GM06990 (cell line): ENCODE measurements around the gene TBC1D22A.

Experiments used
- DNase-seq: peaks from one replicate; pipeline ENCODE4 v3.0.0-alpha.2; 2011; ENCODE audit not compliant: insufficient read length; ENCODE audit errors: extremely low read depth
- H3K27me3 ChIP-seq: replicated peaks from 2 replicates; pipeline ENCODE4 v1.6.0; 2011; ENCODE audit warnings: low read length; ENCODE audit not compliant: control insufficient read depth, insufficient read depth
- H3K36me3 ChIP-seq: 2 replicates; pipeline ENCODE4 v1.5.1; 2011; ENCODE audit warnings: low read length; ENCODE audit not compliant: control insufficient read depth, insufficient read depth
- H3K4me3 ChIP-seq: replicated peaks from 2 replicates; pipeline ENCODE4 v1.5.1; 2011; ENCODE audit warnings: low read depth, mild to moderate bottlenecking, control low read depth, low read length
- CTCF ChIP-seq: IDR thresholded peaks from 2 replicates; pipeline ENCODE4 v1.5.1; 2011; ENCODE audit warnings: low read length, control low read depth, mild to moderate bottlenecking, inconsistent platforms; ENCODE audit not compliant: insufficient read depth, poor library complexity, severe bottlenecking

Gene TBC1D22A

GRCh38 chr22:47162865-47163264 lies 400.4 kb downstream of the TBC1D22A start:
- no peaks in the 10 kb centered on the region for H3K27me3 ChIP-seq
- no peak for TF ChIP-seq CTCF
- H3K4me3 ChIP-seq = no peak overlapping the region
- no peak for DNase-seq
- peaks cover 2% of the 10 kb centered on the region for H3K36me3 ChIP-seq

- no peak for DNase-seq
- H3K27me3 ChIP-seq = no peaks in the 10 kb centered on the region
- no peak for TF ChIP-seq CTCF
- no peak overlapping the region for H3K4me3 ChIP-seq
- peaks cover 2% of the 10 kb centered on the region for H3K36me3 ChIP-seq
These were observed 401.0 kb downstream of the TBC1D22A start for GRCh38 chr22:47163481-47163855.

- Histone ChIP-seq H3K4me3 (no peak overlapping the region), H3K36me3 (peaks cover 2% of the 10 kb centered on the region; the same call in 1 of the 2 replicates), H3K27me3 (no peaks in the 10 kb centered on the region)
- DNase-seq = no peak
- TF ChIP-seq CTCF = no peak
These were observed 401.5 kb downstream of the TBC1D22A start for GRCh38 chr22:47163856-47164513.

GRCh38 chr22:47164514-47165337 lies 402.3 kb downstream of the TBC1D22A start:
- peaks cover under 1% of the 10 kb centered on the region; the same call in 1 of the 2 replicates for H3K36me3 ChIP-seq
- DNase-seq = no peak
- H3K27me3 ChIP-seq = no peaks in the 10 kb centered on the region
- H3K4me3 ChIP-seq = no peak overlapping the region
- TF ChIP-seq CTCF = no peak

GRCh38 chr22:47165338-47166032 lies 403.0 kb downstream of the TBC1D22A start:
- no peak overlapping the region for H3K4me3 ChIP-seq
- no peak for DNase-seq
- TF ChIP-seq CTCF = no peak
- H3K27me3 ChIP-seq = no peaks in the 10 kb centered on the region
- no peaks in the 10 kb centered on the region; the same call in 1 of the 2 replicates for H3K36me3 ChIP-seq
